Activated B cell treated with CpG ODN at 0.5 μM for 24 hours (primary cell): Measurements from ENCODE around the gene SERHL2. TPM values are rescaled to one million over a fixed set of nuclear protein-coding genes. Genes with fewer than 3 reads are reported as not detected.
"Not testable (repeated sequence)": the region's sequence is repeated elsewhere in the genome, so short reads cannot be mapped to it uniquely, and the experiment has no call there.

Experiments
- ATAC-seq: fragments of 200-7000 bp; cut with Tn5 transposase; one replicate; pipeline ENCODE4 v1.10.0; 2021; ENCODE audit warnings: low read depth, mild to moderate bottlenecking, moderate library complexity
- CTCF ChIA-PET: fragments of 350-600 bp; sonication (Branson Sonifier 250); formaldehyde crosslinking; loops from one replicate; lab custom pipeline; 2021; ENCODE audit warnings: antibody characterized with exemption; lab: Charles Lee
- POLR2A ChIA-PET: fragments of 350-600 bp; sonication (Branson Sonifier 250); formaldehyde crosslinking; loops from one replicate; lab custom pipeline; 2021; ENCODE audit warnings: antibody characterized with exemption; lab: Charles Lee
- DNase-seq: peaks from one replicate; pipeline ENCODE4 v3.0.0; 2022
- H3K27ac Mint-ChIP-seq: one replicate; pipeline ENCODE4 v1.8.0; 2020; ENCODE audit warnings: mixed read lengths
- H3K27me3 Mint-ChIP-seq: one replicate; pipeline ENCODE4 v1.8.0; 2021; ENCODE audit warnings: mixed read lengths
- H3K36me3 Mint-ChIP-seq: one replicate; pipeline ENCODE4 v1.8.0; 2021; ENCODE audit warnings: low read depth, mixed read lengths
- H3K4me1 Mint-ChIP-seq: one replicate; pipeline ENCODE4 v1.8.0; 2021; ENCODE audit warnings: mixed read lengths
- H3K4me3 Mint-ChIP-seq: one replicate; pipeline ENCODE4 v1.8.0; 2020; ENCODE audit warnings: mild to moderate bottlenecking, mixed read lengths
- H3K9me3 Mint-ChIP-seq: one replicate; pipeline ENCODE4 v1.8.0; 2020; ENCODE audit warnings: mixed read lengths
- intact Hi-C: fragments of 100-400 bp; cut with micrococcal nuclease; formaldehyde crosslinking; loops from one replicate; pipeline ENCODE4 v1.15.1; 2024
- total RNA-seq: library from RNA; stranded (reverse); gene quantifications from 2 replicates; pipeline ENCODE4 v1.2.3, GENCODE V29; 2022
- TF ChIP-seq, protein P1 (sequence below): fragments of 200-600 bp; IDR thresholded peaks from one replicate; pipeline ENCODE4 v1.8.0; 2022; ENCODE audit warnings: antibody characterized with exemption, mild to moderate bottlenecking

SERHL2 gene
- total RNA-seq, 1 donor from 2014 or later: 1.7 TPM

DNA sequence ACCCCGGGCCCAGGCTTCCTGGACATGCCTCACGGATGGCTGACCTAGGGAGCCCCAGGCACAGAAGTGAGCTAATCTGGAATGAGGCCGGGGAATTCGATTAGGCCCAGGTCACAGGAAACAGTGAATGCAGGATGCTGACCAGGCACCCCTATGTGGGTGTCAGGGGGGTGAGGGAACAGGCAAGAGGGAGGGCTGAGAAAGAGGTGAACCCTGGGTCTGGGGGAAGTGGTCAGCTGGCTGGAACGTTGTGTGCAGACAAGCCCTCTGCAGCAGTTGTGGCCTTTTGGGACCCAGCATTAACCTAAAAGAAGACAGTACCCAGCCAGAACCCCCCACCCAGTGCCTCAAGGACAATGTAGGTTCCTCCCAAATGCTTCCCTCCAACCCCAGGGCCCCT lies 8.1 kb downstream of the SERHL2 start:
- no peak for DNase-seq
- Mint-ChIP-seq H3K27me3 (no peaks in the 10 kb centered on the region), H3K4me1 (peaks cover 24% of the 10 kb centered on the region), H3K36me3 (no peaks in the 10 kb centered on the region), H3K9me3 (no peaks in the 10 kb centered on the region), H3K27ac (peak overlapping the region; percentile 75), H3K4me3 (no peak overlapping the region)
- ATAC-seq: no peak
- intact Hi-C loops: no loop called here
- ChIA-PET CTCF (interaction anchor here (1.6 kb wide), 1 partner anchor 117 kb away, joined by 5 read pairs; no protein-coding TSS in a partner anchor), POLR2A (interaction anchor here (0.6 to 1.8 kb wide), 5 partner anchors 17 to 53 kb away, joined by 4 to 10 read pairs (median 6); partner anchors contain the start of gene POLDIP3)
- TF ChIP-seq, protein P1, sequence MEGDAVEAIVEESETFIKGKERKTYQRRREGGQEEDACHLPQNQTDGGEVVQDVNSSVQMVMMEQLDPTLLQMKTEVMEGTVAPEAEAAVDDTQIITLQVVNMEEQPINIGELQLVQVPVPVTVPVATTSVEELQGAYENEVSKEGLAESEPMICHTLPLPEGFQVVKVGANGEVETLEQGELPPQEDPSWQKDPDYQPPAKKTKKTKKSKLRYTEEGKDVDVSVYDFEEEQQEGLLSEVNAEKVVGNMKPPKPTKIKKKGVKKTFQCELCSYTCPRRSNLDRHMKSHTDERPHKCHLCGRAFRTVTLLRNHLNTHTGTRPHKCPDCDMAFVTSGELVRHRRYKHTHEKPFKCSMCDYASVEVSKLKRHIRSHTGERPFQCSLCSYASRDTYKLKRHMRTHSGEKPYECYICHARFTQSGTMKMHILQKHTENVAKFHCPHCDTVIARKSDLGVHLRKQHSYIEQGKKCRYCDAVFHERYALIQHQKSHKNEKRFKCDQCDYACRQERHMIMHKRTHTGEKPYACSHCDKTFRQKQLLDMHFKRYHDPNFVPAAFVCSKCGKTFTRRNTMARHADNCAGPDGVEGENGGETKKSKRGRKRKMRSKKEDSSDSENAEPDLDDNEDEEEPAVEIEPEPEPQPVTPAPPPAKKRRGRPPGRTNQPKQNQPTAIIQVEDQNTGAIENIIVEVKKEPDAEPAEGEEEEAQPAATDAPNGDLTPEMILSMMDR: no peak

DNA sequence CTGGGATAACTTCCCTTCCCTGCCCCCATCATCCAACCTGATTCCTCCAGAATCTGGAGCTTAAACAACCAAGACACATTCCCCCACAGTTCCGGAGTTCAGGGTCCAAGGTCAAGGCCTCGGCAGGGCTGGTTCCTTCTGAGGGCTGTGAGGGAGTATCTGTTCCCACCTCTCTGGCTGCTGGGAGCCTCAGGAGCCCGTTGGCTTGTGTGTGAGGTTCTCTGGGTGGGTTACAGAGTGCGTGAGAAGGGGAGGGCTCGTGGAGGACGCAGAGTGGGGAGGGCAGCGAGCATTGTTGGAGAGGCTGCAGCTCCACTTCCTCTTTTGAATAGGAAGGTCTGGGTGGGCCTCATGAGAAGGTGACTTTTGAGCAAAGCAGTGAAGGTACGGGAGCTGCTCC lies 8.5 kb downstream of the SERHL2 start:
- ChIA-PET CTCF (no interaction called here), POLR2A (interaction anchor here (0.6 to 1.8 kb wide), 3 partner anchors 19 to 53 kb away, joined by 4 to 7 read pairs (median 5); partner anchors contain the start of gene POLDIP3)
- Mint-ChIP-seq H3K36me3 (no peaks in the 10 kb centered on the region), H3K27ac (peak overlapping the region; percentile 75), H3K27me3 (no peaks in the 10 kb centered on the region), H3K9me3 (no peaks in the 10 kb centered on the region), H3K4me3 (peak overlapping the region; percentile 67), H3K4me1 (peaks cover 24% of the 10 kb centered on the region)
- intact Hi-C loops: no loop called here
- peak; percentile 96 for ATAC-seq
- no peak for DNase-seq
- TF ChIP-seq, protein P1: no peak

DNA sequence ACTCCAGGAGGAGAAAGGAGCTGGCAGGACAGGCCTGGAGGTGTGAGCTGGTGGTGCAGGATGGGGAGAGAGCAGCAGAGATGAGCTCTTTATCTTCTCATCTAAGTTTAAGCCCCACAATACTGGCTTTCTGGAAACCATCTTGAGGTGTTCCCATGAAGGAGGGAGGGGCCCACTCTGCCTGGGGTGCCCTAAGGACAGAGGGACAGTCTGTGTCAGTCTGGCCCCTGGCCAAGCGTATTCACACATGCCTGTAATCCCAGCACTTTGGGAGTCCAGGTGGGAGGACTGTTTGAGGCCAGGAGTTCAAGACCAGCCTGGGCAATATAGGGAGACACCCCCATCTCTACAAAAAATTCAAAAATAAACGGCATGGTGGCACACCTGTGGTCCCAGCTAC lies 8.9 kb downstream of the SERHL2 start:
- Mint-ChIP-seq H3K27me3 (no peaks in the 10 kb centered on the region), H3K4me1 (peaks cover 24% of the 10 kb centered on the region), H3K9me3 (no peaks in the 10 kb centered on the region), H3K36me3 (no peaks in the 10 kb centered on the region), H3K27ac (peak overlapping the region; percentile 75), H3K4me3 (peak overlapping the region; percentile 67)
- ATAC-seq: peak; percentile 18
- intact Hi-C loops: no loop called here
- DNase-seq: no peak
- TF ChIP-seq, protein P1: no peak
- POLR2A ChIA-PET: interaction anchor here (1.1 to 1.8 kb wide), 2 partner anchors 19 to 53 kb away, joined by 4 to 5 read pairs; partner anchors contain the start of gene POLDIP3
- CTCF ChIA-PET: no interaction called here

DNA sequence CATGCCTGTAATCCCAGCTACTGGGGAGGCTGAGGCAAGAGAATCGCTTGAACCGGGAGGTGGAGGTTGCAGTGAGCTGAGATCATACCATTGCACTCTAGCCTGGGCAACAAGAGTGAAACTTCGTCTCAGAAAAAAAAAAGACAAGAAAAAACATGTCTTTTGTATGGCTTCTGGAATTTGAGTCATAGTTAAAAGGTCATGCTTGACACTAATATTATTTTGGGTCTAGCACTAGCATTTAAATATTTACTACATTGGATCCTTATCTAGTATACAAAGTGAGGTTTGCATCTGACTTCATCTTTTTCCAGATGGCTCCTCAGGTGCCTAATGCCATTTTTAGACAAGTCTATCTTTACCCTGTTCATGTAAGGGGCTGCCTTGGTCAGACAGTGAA lies 10.2 kb downstream of the SERHL2 start:
- H3K27me3 Mint-ChIP-seq, POLR2A ChIA-PET, CTCF ChIA-PET, H3K4me3 Mint-ChIP-seq, H3K36me3 Mint-ChIP-seq, H3K27ac Mint-ChIP-seq, intact Hi-C loops, ATAC-seq, H3K9me3 Mint-ChIP-seq, DNase-seq: not testable (repeated sequence)
- H3K4me1 Mint-ChIP-seq: peaks cover 24% of the 10 kb centered on the region

DNA sequence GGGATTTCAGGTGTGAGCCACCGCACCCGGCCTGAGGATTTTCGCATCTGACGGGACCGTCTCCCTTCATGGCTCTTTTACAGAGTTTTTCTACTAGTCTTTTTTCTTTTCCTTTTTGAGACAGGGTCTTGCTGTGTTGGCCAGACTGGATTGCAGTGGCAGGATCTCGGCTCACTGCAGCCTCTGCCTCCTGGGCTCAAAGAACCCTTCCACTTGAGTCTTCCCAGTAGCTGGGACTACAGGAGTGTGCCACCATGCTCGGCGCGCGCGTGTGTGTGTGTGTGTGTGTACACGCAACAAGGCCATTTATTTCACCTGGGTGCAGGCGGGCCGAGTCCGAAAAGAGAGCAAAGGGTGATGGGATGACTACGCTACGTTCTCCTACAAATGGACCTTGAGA lies 10.9 kb downstream of the SERHL2 start:
- intact Hi-C loops: no loop called here
- DNase-seq: no peak
- TF ChIP-seq, protein P1: no peak
- ChIA-PET POLR2A (interaction anchor here (0.6 kb wide), 1 partner anchor 733 kb away, joined by 4 read pairs; no protein-coding TSS in a partner anchor), CTCF (no interaction called here)
- Mint-ChIP-seq H3K4me3 (no peak overlapping the region), H3K36me3 (peaks cover 2% of the 10 kb centered on the region), H3K9me3 (no peaks in the 10 kb centered on the region), H3K4me1 (peaks cover 24% of the 10 kb centered on the region), H3K27me3 (no peaks in the 10 kb centered on the region), H3K27ac (no peak overlapping the region)
- no peak for ATAC-seq
